AG04449 (cell line): ENCODE results near the gene RPRD1A.
"Not testable (repeated sequence)": the region's sequence is repeated elsewhere in the genome, so short reads cannot be mapped to it uniquely, and the experiment has no call there.

Experiments used
- CTCF ChIA-PET: fragments of 350-600 bp; formaldehyde crosslinking; extraction: SDS; loops from one replicate; lab custom pipeline; 2021; ENCODE audit warnings: antibody characterized with exemption; lab: Yijun Ruan, JAX
- POLR2A ChIA-PET: fragments of 400-600, 350-600 bp; formaldehyde crosslinking; extraction: SDS; loops from one replicate; lab custom pipeline; 2020; ENCODE audit warnings: antibody characterized with exemption, inconsistent platforms; lab: Yijun Ruan, JAX
- DNase-seq: peaks from one replicate; pipeline ENCODE4 v3.0.0-alpha.2; 2010; ENCODE audit warnings: low read depth, low spot score
- H3K4me3 ChIP-seq: 2 replicates; pipeline ENCODE4 v1.5.1; 2011; ENCODE audit warnings: low read depth, mild to moderate bottlenecking, control low read depth, low read length
- TF ChIP-seq, protein P1 (sequence below): IDR thresholded peaks from one replicate; pipeline ENCODE4 v1.5.1; 2011; ENCODE audit warnings: mild to moderate bottlenecking, moderate library complexity, low read length, control low read depth, inconsistent platforms; ENCODE audit not compliant: insufficient read depth; ENCODE audit errors: missing control alignments

The RPRD1A gene

DNA sequence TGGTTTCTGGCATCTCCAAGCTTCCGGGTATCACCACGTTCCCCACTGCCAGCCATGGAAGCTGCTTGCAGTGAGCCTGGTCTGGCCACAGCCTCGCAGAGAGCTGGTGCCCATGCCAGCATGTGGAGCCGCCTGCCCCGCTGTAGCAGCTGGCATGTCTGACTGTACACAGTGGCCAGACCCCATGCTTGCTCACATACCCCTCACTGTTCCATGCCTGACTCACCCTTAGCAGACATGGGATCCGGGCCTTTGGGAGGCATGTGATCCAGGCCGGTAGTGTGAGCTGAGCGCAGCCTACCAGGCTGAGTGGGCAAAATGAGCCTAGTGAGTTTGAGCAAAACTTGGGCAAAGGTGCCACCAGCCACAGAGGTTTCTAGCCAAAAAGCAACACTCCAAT, 18.8 kb upstream of the RPRD1A start:
- ChIA-PET POLR2A (no interaction called here), CTCF (interaction anchor here (0.8 to 2.5 kb wide), 3 partner anchors 9 to 68 kb away, joined by 3 to 26 read pairs (median 3); no protein-coding TSS in a partner anchor)
- no peak overlapping the region for H3K4me3 ChIP-seq
- TF ChIP-seq, protein P1, sequence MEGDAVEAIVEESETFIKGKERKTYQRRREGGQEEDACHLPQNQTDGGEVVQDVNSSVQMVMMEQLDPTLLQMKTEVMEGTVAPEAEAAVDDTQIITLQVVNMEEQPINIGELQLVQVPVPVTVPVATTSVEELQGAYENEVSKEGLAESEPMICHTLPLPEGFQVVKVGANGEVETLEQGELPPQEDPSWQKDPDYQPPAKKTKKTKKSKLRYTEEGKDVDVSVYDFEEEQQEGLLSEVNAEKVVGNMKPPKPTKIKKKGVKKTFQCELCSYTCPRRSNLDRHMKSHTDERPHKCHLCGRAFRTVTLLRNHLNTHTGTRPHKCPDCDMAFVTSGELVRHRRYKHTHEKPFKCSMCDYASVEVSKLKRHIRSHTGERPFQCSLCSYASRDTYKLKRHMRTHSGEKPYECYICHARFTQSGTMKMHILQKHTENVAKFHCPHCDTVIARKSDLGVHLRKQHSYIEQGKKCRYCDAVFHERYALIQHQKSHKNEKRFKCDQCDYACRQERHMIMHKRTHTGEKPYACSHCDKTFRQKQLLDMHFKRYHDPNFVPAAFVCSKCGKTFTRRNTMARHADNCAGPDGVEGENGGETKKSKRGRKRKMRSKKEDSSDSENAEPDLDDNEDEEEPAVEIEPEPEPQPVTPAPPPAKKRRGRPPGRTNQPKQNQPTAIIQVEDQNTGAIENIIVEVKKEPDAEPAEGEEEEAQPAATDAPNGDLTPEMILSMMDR = no peak
- no peak for DNase-seq

DNA sequence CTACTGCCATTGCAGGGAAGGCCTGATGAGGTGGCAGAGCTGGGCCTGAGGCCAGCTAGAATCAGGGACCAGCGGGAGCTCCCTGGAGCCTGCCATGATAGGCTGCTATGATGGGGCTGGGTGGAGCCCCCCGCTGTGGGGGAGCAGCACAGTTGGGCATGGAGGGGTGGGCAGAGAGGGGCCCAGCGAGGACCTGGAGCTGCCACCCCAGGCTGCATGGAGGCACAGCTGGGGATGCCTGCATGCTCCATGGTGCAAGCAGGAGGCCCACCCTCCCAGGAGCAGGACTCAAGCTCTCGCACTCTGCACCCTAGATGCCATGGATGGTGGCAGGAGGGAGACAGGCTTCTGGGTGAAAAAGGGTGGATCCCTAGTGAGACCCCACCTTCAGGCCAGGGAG, 17.8 kb upstream of the RPRD1A start:
- TF ChIP-seq, protein P1 = no peak
- no peak for DNase-seq
- ChIA-PET CTCF (interaction anchor here (1.3 to 2.5 kb wide), 3 partner anchors 10 to 67 kb away, joined by 3 to 26 read pairs (median 3); no protein-coding TSS in a partner anchor), POLR2A (no interaction called here)
- H3K4me3 ChIP-seq = no peak overlapping the region

DNA sequence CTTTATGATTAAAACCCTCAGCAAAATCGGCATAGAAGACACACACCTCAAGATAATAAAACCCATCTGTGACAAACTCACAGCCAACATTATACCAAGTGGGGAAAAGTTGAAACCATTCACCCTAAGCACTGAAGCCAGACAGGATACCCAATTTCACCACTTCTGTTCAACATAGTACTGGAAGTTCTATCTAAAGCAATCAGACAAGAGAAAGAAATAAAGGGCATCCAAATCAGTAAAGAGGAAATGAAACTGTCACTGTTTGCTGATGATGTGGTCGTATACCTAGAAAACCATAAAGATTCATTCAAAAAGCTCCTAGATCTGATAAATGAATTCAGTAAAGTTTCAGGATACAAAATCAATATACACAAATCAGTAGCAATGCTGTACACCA, 16.4 kb upstream of the RPRD1A start:
- POLR2A ChIA-PET = no interaction called here
- TF ChIP-seq, protein P1 = no peak
- no peak overlapping the region for H3K4me3 ChIP-seq
- CTCF ChIA-PET = interaction anchor here (1.3 kb wide), 1 partner anchor 22 kb away, joined by 3 read pairs; no protein-coding TSS in a partner anchor
- DNase-seq = no peak

DNA sequence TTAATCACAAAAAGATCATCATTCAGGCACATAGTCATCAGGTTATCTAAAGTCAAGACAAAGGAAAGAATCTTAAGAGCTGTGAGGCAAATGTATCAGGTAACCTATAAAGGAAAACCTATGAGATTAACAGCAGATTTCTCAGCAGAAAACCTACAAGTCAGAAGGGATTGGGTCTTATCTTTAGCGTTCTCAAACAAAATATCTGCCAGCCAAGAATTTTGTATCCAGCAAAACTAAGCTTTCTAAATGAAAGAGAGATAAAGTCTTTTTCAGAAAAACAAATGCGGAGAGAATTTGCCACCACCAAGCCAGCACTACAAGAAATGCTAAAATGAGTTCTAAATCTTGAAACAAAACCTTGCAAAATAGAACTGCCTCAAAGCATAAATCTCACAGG, 13.8 kb upstream of the RPRD1A start:
- H3K4me3 ChIP-seq, DNase-seq, POLR2A ChIA-PET: not testable (repeated sequence)
- CTCF ChIA-PET = interaction anchor here (2.5 kb wide), 1 partner anchor 15 kb away, joined by 11 read pairs; no protein-coding TSS in a partner anchor

DNA sequence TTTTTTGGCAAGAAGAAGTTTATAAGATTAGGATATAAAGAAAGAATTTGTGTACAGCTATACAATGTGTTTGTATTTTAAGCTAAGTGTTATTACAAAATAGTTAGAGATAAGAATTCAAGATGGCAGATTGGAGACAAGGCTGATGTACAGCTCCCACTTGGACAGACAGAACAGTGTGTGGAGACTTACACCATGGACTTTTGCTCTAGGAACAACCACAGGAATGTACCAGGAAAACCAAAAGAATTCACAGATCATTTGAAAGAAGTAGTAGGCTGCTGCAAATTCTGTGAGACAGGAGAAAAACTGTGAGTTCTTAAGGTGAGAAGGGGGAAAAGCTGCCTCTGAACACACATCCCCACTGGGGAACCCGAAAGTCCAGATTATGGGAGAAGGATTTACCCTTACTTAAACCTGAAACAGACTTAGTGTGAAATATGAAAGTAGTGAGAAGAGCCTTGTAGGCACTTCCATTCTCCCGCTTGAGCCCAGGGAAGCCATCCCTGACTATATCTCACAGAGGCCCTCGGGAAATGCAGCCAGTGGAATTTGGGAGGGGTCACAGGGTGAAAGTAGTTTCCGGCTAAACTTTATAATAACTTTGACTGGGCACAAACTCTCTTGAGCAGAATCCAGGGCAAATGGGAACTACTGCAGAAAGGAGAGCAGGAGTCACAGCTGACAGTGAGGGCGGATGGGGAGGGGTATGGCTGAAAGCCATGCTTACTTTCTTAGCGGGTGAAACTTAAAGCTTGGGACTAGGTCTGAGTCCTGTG, 11.6 kb upstream of the RPRD1A start:
- no peak for DNase-seq
- TF ChIP-seq, protein P1 = no peak
- CTCF ChIA-PET = interaction anchor here (1.5 to 2.5 kb wide), 2 partner anchors 17 to 206 kb away, joined by 4 to 11 read pairs; no protein-coding TSS in a partner anchor
- POLR2A ChIA-PET = no interaction called here
- no peak overlapping the region for H3K4me3 ChIP-seq

DNA sequence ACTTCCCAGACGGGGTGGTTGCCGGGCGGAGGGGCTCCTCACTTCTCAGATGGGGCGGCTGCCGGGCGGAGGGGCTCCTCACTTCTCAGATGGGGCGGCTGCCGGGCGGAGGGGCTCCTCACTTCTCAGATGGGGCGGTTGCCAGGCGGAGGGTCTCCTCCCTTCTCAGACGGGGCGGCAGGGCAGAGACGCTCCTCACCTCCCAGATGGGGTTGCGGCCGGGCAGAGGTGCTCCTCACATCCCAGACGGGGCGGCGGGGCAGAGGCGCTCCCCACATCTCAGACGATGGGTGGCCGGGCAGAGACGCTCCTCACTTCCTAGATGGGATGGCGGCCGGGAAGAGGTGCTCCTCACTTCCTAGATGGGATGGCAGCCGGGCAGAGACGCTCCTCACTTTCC, 10.4 kb upstream of the RPRD1A start:
- H3K4me3 ChIP-seq, DNase-seq, CTCF ChIA-PET, POLR2A ChIA-PET: not testable (repeated sequence)

DNA sequence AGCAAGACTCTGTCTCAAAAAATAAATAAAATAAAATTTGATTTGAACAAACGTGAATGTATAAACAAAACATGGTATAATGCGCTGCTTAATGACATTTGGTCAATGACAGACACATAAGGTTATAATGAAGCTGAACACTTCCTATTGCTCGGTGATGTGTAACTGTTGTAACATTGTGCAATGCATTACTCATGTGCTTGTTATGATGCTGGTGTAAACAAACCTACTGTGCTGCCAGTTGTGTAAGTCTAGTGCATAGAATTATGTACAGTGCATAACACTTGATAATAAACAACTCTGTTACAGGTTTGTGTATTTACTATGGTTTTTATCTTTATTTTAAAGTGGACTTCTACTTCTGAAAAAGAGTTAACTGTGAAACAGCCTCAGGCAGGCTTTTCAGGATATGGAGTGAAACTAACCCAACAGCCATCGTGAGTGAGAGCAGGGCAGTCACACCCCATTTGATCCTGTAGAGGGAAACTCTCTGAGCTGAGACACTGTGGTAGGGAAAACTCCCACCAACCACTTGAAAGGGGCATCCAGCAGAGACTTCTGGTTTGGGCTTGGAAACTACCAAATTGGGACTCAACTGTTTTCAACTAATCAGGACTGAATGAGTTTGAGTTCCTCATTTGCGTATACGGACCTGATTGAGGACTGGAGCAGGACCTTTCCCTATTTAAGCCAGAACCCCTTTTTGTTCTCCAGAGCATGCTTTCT, 8.7 kb upstream of the RPRD1A start:
- TF ChIP-seq, protein P1 = no peak
- ChIA-PET POLR2A (no interaction called here), CTCF (interaction anchor here (0.5 to 1.6 kb wide), 4 partner anchors 18 to 612 kb away, joined by 3 to 5 read pairs (median 3); no protein-coding TSS in a partner anchor)
- H3K4me3 ChIP-seq = no peak overlapping the region
- no peak for DNase-seq
